GM21723 (cell line): ENCODE measurements around the gene SLC41A3.
"Not testable (repeated sequence)": the region's sequence is repeated elsewhere in the genome, so short reads cannot be mapped to it uniquely, and the experiment has no call there.

ENCODE experiments used
- ATAC-seq: cut with Tn5 transposase; IDR thresholded peaks from one replicate; pipeline ENCODE4 v1.9.1; 2021; ENCODE audit warnings: mild to moderate bottlenecking, moderate library complexity; ENCODE audit not compliant: unreplicated experiment

SLC41A3 gene

GRCh38 chr3:126084768-126085180 lies 850 bp upstream of the SLC41A3 start:
- no peak for ATAC-seq

GRCh38 chr3:126083511-126083912 lies 412 bp downstream of the SLC41A3 start:
- peak; percentile 55 for ATAC-seq

GRCh38 chr3:126083138-126083445 lies 832 bp downstream of the SLC41A3 start:
- no peak for ATAC-seq

GRCh38 chr3:126082362-126083137 lies 1.4 kb downstream of the SLC41A3 start:
- no peak for ATAC-seq

- no peak for ATAC-seq
Measured at GRCh38 chr3:126081618-126082361, 2.1 kb downstream of the SLC41A3 start.

- ATAC-seq, result no peak
Measured at GRCh38 chr3:126080970-126081369, 3.0 kb downstream of the SLC41A3 start.

- no peak for ATAC-seq
Measured at GRCh38 chr3:126078866-126079265, 5.1 kb downstream of the SLC41A3 start.

GRCh38 chr3:126077754-126078153 lies 6.2 kb downstream of the SLC41A3 start:
- ATAC-seq, result no peak

GRCh38 chr3:126076140-126076539 lies 7.8 kb downstream of the SLC41A3 start:
- no peak for ATAC-seq

- no peak for ATAC-seq
Measured at GRCh38 chr3:126070146-126070545, 13.8 kb downstream of the SLC41A3 start.

GRCh38 chr3:126067959-126068358 lies 16.0 kb downstream of the SLC41A3 start:
- ATAC-seq, result no peak

- ATAC-seq, result not testable (repeated sequence)
Measured at GRCh38 chr3:126066676-126067075, 17.2 kb downstream of the SLC41A3 start.

GRCh38 chr3:126065876-126066275 lies 18.0 kb downstream of the SLC41A3 start:
- ATAC-seq, result no peak

GRCh38 chr3:126064627-126065258 lies 19.2 kb downstream of the SLC41A3 start:
- ATAC-seq, result no peak

GRCh38 chr3:126063358-126063965 lies 20.5 kb downstream of the SLC41A3 start:
- ATAC-seq, result no peak

GRCh38 chr3:126061301-126062032 lies 22.5 kb downstream of the SLC41A3 start:
- ATAC-seq, result no peak

GRCh38 chr3:126060613-126061145 lies 23.2 kb downstream of the SLC41A3 start:
- no peak for ATAC-seq

- ATAC-seq, result no peak
Measured at GRCh38 chr3:126058666-126059065, 25.3 kb downstream of the SLC41A3 start.

- no peak for ATAC-seq
Measured at GRCh38 chr3:126057936-126058335, 26.0 kb downstream of the SLC41A3 start.

GRCh38 chr3:126057501-126057819 lies 26.5 kb downstream of the SLC41A3 start:
- ATAC-seq, result no peak
